ENCODE measurements around the gene SLC4A5. TPM values are rescaled to one million over a fixed set of nuclear protein-coding genes. Genes with fewer than 3 reads are reported as not detected.

Gene SLC4A5
- total RNA-seq, 1 donor from 2014 or later = 2.3 TPM

DNA sequence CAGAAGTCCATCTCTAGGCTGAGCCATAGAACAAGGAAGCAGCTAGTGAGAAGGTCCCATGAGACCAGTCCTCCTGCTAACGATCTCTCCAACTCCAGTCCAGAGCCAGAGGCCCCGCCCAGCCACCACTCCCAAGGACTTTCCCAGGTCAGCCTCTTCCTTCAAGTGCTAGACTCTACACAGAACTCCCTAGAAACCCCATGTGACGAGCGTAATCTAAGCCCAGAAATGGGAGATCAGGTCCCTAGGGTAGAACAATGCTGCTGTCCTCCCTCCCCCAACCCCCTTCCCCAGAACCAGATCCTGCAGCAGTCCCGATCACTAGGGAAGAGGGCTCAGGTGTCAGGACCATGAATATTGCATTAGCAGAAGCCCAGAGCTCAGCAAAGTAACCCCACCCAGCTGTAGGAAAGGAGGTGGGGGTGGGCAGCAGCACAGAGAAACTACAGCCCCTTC lies 30.0 kb upstream of the SLC4A5 start:
- H3K4me3 ChIP-seq = peak overlapping the region; percentile 65
- DNase-seq = peak; percentile 70
- H3K36me3 ChIP-seq = peaks cover 68% of the 10 kb centered on the region
- H3K27ac ChIP-seq (replicated peaks) = peak overlapping the region; percentile 63
- TF ChIP-seq, protein P1, sequence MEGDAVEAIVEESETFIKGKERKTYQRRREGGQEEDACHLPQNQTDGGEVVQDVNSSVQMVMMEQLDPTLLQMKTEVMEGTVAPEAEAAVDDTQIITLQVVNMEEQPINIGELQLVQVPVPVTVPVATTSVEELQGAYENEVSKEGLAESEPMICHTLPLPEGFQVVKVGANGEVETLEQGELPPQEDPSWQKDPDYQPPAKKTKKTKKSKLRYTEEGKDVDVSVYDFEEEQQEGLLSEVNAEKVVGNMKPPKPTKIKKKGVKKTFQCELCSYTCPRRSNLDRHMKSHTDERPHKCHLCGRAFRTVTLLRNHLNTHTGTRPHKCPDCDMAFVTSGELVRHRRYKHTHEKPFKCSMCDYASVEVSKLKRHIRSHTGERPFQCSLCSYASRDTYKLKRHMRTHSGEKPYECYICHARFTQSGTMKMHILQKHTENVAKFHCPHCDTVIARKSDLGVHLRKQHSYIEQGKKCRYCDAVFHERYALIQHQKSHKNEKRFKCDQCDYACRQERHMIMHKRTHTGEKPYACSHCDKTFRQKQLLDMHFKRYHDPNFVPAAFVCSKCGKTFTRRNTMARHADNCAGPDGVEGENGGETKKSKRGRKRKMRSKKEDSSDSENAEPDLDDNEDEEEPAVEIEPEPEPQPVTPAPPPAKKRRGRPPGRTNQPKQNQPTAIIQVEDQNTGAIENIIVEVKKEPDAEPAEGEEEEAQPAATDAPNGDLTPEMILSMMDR (IDR thresholded peaks at IDR 0.05; ENCODE audit: borderline replicate concordance) = no peak
- no peaks in the 10 kb centered on the region for H3K27me3 ChIP-seq (ENCODE audit: low read depth)
- intact Hi-C loops (cut with micrococcal nuclease) = no loop called here
- H3K9me3 ChIP-seq (replicated peaks) = no peaks in the 10 kb centered on the region
- H3K4me1 ChIP-seq = peaks cover 50% of the 10 kb centered on the region

DNA sequence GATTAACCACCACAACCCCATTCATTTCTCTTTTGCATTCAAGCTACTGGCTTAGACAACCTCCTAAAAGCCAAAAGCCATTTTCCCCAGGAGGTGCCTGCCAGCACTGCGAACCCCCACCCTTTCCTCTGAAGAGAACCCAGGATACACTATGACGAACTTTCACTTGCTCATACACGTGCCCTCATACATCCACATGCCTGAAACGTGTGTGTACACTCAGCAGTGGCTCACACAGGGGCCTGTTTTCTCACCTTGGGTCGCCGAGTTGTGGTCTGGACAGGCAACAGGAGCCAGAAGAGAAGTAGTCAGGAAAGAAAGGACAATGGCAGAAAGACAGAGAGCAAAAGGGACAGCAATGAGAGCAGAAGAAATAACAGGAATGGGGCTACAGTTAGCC lies 29.5 kb upstream of the SLC4A5 start:
- TF ChIP-seq, protein P1 (IDR thresholded peaks at IDR 0.05; ENCODE audit: borderline replicate concordance) = no peak
- Histone ChIP-seq H3K36me3 (peaks cover 69% of the 10 kb centered on the region), H3K4me3 (peak overlapping the region; percentile 35), H3K27me3 (ENCODE audit: low read depth) (no peaks in the 10 kb centered on the region), H3K27ac (replicated peaks) (peak overlapping the region; percentile 63), H3K9me3 (replicated peaks) (no peaks in the 10 kb centered on the region), H3K4me1 (peaks cover 47% of the 10 kb centered on the region)
- intact Hi-C loops (cut with micrococcal nuclease) = no loop called here
- no peak for DNase-seq

DNA sequence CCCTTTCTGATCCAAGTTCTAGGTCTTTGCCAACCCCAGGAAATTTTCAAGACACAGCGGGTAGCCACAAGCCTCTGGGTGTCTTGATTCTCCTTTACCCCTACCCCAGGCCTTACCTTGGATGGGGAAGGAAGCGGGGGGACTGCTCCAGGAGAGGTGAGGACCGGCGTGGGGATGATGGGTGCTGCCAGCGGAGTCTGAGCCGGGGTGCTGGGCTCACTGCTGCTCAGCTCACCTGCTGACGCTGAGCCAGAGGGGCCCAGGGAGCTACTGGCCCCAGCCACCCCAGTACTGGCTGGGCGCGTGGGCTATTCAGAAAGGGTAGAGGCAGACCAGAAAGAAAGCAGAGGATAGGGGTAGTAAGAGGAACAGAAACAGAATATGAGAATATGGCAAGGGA lies 28.2 kb upstream of the SLC4A5 start:
- TF ChIP-seq, protein P1 (IDR thresholded peaks at IDR 0.05; ENCODE audit: borderline replicate concordance) = no peak
- no peaks in the 10 kb centered on the region for H3K9me3 ChIP-seq (replicated peaks)
- no peak overlapping the region for H3K27ac ChIP-seq (replicated peaks)
- H3K4me3 ChIP-seq = no peak overlapping the region
- H3K36me3 ChIP-seq = peaks cover 69% of the 10 kb centered on the region
- H3K27me3 ChIP-seq (ENCODE audit: low read depth) = no peaks in the 10 kb centered on the region
- DNase-seq = no peak
- intact Hi-C loops (cut with micrococcal nuclease) = no loop called here
- H3K4me1 ChIP-seq = peaks cover 47% of the 10 kb centered on the region

DNA sequence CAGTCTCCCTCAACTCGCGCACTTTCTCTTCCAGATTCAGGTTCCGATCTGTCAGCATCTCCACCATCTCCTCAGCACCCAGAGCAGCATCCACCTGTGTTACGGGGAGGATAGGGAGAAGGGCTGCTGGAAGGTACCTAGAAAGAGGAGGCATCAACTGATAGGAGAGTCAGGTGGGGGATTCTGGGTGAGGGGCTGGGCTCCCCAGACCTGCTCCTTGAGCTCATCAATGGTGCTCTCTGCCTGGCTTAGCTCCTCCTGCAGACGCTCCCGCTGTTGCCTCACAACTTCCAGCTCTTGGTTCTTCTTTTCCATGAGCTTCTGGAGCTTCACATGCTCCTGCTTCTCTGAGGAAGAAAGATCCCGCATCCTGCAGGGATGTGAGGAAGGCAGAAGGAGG lies 26.8 kb upstream of the SLC4A5 start:
- TF ChIP-seq, protein P1 (IDR thresholded peaks at IDR 0.05; ENCODE audit: borderline replicate concordance) = no peak
- Histone ChIP-seq H3K36me3 (peaks cover 75% of the 10 kb centered on the region), H3K27ac (replicated peaks) (no peak overlapping the region), H3K4me3 (no peak overlapping the region), H3K27me3 (ENCODE audit: low read depth) (no peaks in the 10 kb centered on the region), H3K9me3 (replicated peaks) (no peaks in the 10 kb centered on the region), H3K4me1 (peaks cover 44% of the 10 kb centered on the region)
- DNase-seq = no peak
- intact Hi-C loops (cut with micrococcal nuclease) = no loop called here

DNA sequence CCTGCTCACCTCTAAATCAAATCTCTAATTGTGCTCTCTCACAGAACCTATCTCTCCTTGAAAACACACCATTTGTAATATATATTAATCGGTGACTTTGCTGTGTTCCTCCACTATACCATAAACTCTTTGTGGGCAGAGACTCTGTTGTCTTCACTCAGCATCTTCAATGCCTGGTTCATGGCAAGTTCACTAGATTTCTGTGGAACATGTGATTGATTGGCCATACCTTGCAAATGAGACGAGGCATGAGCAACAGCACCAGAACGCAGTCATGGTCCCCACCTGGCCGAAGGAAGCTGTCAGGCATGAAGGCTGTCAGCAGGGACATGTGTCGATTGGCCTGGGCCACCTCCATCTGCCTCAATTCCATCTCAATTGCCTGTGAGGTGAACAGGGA lies 25.3 kb upstream of the SLC4A5 start:
- no peaks in the 10 kb centered on the region for H3K27me3 ChIP-seq (ENCODE audit: low read depth)
- TF ChIP-seq, protein P1 (IDR thresholded peaks at IDR 0.05; ENCODE audit: borderline replicate concordance) = no peak
- no peak overlapping the region for H3K4me3 ChIP-seq
- H3K9me3 ChIP-seq (replicated peaks) = no peaks in the 10 kb centered on the region
- DNase-seq = no peak
- H3K27ac ChIP-seq (replicated peaks) = no peak overlapping the region
- peaks cover 89% of the 10 kb centered on the region for H3K36me3 ChIP-seq
- peaks cover 42% of the 10 kb centered on the region for H3K4me1 ChIP-seq
- intact Hi-C loops (cut with micrococcal nuclease) = no loop called here
